Transverse colon (tissue), 3 donors: ENCODE measurements around the gene RABGAP1.

Experiments used
- POLR2A ChIP-seq: fragments of 450-650 bp; IDR thresholded peaks from one replicate; pipeline ENCODE4 v1.6.1; 2016; ENCODE audit warnings: antibody characterized with exemption, mild to moderate bottlenecking, moderate library complexity
- TF ChIP-seq, protein P1 (sequence below), 5 experiments: fragments of 200-600 bp in 3 of 5; fragments of 450-650 bp in 2 of 5; sonication (generic) in 3 of 5; IDR thresholded peaks; 1 replicate in 2 of 5; 2 replicates in 3 of 5; pipeline ENCODE4 v1.5.1; 2016 to 2017; ENCODE audit warnings: antibody characterized with exemption in 5 of 5, inconsistent platforms in 3 of 5, mild to moderate bottlenecking in 2 of 5, moderate library complexity in 1 of 5

GRCh38 chr9:123104807-123105206 lies 164.0 kb downstream of the RABGAP1 start:
- TF ChIP-seq, protein P1, sequence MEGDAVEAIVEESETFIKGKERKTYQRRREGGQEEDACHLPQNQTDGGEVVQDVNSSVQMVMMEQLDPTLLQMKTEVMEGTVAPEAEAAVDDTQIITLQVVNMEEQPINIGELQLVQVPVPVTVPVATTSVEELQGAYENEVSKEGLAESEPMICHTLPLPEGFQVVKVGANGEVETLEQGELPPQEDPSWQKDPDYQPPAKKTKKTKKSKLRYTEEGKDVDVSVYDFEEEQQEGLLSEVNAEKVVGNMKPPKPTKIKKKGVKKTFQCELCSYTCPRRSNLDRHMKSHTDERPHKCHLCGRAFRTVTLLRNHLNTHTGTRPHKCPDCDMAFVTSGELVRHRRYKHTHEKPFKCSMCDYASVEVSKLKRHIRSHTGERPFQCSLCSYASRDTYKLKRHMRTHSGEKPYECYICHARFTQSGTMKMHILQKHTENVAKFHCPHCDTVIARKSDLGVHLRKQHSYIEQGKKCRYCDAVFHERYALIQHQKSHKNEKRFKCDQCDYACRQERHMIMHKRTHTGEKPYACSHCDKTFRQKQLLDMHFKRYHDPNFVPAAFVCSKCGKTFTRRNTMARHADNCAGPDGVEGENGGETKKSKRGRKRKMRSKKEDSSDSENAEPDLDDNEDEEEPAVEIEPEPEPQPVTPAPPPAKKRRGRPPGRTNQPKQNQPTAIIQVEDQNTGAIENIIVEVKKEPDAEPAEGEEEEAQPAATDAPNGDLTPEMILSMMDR (IDR thresholded peaks at IDR 0.05) = no peak
- no peak for TF ChIP-seq POLR2A
